Measurements from ENCODE around the gene PRRX2.
"Not testable (repeated sequence)": the region's sequence is repeated elsewhere in the genome, so short reads cannot be mapped to it uniquely, and the experiment has no call there.

The PRRX2 gene

DNA sequence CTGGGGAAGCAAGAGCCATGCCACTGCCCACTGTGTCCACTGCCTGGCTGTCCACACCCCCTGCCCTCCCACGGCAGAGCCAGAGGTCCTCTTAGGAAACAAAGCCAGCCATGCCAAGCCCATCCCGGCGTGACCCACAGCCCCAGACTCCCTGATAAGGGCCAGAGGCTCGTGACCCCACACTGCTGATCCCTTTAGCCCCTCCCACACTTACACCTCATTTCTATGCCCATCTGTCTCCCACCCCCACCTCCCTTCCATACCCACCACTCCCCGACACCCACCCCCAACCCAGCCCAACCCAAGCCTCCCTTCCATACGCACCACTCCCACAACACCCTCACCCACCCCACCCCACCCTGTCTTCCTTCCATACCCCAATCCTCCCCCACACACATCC is 70.1 kb downstream of the PRRX2 start:
- no peak for DNase-seq (ENCODE audit: low spot score)

DNA sequence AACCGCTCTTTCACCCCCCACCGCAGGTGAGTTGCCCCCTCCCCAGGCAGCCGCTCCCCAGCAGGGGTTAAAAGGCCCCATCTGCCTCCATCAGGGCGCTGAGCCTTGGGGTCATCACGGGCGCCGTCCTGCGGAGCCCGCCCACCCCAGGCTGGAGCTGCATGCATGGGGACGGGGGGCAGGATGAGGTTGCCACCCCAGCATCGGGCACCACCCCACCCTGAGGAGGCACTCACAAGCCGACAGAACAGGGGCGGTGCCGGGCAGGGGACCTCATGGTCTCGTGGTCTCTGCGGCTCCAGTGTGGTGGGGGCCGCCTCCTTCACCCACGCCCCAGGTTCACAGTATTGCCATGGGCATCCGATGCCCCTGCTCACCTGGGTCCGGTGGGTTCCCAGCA is 70.9 kb downstream of the PRRX2 start:
- no peak for DNase-seq (ENCODE audit: low spot score)

DNA sequence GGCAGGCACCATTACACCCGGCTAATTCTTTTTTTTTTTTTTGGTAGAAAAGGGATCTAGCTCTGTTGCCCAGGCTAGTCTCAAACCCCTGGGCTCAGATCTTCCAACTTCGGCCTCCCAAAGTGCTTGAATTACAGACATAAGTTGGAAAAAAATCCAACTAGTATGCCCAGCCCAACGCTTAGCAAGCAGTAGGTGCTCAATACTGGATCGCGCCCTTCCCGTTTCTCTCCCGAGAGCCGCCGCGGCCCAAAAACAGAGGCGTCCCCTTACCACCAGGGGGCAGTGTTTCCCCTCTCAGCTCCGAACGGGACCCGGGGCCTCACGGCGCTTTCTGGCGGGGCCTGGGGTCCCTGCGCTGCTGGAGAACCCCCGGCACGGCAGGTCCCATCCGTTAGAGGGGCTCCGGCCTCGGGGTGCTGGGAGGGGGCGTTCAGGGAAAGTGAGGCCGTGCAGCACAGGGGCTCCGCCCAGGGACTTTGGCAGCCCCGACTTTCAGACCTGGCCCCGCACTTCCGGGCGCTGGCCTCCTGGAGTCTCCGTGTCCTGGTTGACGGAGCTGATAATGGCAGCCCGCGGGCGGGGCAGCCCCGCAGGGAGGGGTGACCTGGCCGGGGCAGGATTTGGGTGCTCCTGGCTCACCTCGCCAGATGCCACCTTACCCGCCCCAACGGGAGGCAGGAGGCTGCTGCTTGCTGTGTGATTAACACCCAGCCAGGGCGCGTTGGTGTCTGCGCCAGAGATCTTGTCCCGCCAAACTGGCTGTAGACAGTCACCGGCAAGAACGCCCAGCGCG is 72.2 kb downstream of the PRRX2 start:
- peak; percentile 87 for DNase-seq (ENCODE audit: low spot score)

DNA sequence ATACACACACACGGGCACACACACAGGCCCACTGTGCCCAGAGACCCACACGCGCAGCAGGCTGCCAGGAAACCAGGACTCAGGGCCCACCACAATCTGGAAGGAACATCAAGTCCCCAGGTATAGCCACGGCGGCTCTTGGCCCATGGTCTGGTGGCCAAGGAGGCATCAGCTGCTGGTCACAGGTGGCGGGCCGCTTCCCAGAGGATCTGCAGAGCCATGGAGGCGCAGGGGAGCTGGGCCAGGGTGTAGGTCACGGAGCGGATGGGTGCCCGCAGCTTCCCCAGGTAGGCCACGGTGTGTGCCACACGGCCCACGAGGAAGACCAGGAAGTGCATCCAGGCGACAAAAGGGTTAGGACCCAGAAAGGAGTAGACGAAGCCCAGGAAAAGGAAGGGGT is 74.0 kb downstream of the PRRX2 start:
- no peak for DNase-seq (ENCODE audit: low spot score)

DNA sequence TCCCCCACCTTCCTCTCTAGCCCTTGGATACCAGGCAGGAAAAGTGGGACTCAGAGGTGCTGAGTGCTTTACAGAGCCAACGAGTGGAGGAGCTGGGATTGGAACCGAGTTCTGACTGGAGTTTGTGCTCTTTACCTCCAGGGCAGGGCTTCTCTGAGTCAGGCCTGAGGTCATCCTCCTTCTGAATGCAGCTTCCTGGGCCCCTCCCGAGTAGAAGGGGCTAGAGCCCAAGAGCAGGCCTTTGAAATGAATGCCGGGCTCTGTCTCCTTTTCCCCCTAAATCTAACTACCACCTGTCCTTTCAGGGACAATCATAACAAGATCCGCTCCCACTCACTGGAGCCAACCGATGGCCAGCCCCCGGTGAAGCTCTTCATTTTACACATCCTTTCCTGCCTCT is 74.7 kb downstream of the PRRX2 start:
- no peak for DNase-seq (ENCODE audit: low spot score)

DNA sequence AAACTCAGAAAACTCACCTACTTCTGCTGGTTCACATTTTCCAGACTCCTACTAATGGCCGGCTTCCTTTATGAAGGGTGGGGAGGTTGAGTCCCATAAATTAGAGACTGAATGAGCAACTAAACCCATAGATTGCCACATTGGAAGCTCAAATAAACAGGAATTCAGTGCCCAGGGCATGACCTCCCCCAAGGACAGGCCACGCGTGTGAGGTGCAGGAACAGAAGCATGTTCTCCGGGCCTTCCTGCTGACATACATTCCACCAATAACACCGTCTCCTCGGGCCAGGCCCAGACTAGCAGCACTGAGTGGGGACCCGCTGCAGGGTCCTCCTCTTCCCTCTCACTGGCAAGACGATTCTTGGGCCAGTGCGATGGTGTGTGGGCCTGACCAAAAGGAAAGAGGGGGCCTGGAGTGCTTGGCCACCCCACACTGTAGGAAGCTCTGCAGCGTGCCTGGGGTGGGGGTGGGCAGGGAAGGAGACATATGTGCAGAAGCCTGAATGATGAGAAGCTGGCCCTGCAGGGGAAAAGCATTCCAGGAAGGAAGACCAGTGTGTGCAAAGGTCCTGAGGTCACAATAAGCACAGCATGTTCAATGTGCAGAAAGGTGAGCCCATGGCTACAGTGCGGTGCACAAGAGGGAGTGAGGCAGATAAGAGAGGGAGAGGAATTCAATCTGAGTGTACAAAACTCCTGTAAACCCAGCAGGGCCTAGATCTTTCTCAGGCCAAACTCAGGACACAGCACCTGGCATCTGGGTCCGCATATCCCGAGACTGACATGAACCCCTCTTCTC is 75.4 kb downstream of the PRRX2 start:
- no peak for DNase-seq (ENCODE audit: low spot score)

DNA sequence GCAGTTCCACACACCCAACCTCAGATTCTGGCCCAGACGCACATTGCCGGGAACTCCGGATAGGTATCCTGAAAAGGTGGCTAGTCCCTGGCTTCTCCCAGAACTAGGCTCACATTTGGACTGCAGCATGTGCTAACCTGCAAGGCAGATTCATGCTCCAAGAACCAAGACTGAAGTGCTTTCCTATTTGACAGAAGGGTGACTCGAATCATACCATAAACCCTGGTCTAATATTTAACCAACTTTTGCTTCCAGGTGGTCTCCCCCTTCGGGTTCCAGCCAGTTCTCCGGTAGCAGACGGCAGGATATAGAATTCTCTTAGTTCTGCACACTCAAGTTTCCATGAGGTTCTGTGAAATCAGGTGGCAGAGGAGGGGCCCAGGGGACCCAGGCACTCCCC is 79.8 kb downstream of the PRRX2 start:
- DNase-seq (ENCODE audit: low spot score), result no peak

DNA sequence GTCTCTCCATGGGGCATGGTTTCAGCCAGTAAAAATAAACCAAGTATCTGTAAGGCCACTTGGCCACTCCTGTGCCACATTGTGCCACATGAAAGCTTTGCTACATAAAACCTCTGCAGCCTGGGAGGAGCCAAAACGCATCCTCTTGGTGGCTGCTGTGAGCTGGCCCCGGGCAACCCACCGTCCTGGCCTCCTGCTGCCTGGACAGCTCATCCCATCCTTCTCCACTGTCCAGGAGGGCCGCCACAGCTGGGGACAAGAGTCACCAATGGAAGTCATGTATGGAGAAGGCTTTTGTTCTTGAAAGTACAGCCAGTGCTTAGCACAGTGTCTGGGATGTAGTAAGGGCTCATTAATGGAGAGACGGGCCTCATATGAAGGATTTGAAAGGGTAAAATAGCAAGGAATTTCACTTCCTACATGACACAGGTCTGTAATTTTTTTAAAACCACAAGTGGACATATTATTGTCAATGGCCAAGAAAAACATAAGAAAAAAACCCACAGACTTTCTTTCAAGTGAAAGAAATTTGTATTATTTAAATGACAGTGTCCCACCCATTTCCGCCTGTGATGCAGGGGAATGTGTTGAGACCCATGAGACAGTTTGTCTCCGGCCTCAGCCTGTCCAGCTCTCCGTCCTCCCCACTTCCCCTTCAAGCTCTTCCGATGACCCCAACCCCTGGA is 80.8 kb downstream of the PRRX2 start:
- no peak for DNase-seq (ENCODE audit: low spot score)

DNA sequence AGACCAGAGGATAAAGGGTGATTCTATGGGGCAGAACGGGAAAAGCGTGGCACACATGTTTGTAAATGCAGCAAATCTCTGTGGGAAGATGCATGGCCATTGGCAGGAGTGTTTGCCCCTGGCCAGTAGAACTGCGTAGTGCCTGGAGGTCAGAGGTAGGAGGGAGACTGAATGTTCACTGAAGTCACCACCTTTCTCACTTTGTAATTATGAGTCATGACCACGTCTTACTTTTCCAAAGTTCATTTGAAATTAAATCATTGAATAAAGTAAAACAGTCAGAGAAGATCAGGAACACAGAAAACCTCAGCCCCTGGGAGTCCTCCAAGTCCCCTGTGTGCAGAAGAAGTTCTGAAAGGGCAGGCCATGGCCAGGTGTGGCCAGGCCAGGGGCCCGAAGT is 82.8 kb downstream of the PRRX2 start:
- DNase-seq (ENCODE audit: low spot score), result no peak

DNA sequence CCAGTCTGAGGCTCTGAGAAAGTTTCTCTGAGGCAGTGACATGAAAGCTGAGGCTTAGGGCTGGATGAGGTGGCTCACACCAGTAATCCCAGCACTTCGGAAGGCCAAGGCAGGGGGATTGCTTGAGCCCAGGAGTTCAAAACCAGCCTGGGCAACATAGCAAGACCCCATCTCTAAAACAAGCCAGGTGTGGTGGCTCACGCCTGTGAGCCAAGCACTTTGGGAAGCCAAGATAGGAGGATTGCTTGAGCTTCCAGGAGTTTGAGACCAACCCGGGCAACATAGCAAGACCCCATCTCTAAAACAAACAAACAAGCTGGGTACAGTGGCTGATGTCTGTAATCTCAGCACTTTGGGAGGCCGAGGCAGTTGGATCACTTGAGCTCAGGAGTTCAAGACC is 83.6 kb downstream of the PRRX2 start:
- DNase-seq (ENCODE audit: low spot score), result not testable (repeated sequence)

DNA sequence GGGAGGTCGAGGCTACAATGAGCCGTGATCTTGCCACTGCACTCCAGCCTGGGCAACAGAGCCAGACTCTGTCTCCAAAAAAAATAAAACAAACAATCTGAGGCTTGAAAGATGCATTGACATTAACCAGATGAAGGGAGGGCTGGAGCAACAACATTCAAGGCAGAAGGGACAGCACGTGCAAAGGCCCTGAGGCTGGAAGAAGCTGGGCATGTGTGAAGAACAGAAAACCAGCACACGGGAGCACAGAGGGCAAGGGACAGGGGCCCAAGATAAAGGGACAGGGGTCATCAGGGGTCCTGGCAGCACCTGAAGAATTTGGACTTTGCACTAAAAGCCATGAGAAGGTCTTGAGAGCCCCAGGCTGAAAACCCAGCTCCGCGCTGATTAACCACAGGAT is 84.1 kb downstream of the PRRX2 start:
- no peak for DNase-seq (ENCODE audit: low spot score)

DNA sequence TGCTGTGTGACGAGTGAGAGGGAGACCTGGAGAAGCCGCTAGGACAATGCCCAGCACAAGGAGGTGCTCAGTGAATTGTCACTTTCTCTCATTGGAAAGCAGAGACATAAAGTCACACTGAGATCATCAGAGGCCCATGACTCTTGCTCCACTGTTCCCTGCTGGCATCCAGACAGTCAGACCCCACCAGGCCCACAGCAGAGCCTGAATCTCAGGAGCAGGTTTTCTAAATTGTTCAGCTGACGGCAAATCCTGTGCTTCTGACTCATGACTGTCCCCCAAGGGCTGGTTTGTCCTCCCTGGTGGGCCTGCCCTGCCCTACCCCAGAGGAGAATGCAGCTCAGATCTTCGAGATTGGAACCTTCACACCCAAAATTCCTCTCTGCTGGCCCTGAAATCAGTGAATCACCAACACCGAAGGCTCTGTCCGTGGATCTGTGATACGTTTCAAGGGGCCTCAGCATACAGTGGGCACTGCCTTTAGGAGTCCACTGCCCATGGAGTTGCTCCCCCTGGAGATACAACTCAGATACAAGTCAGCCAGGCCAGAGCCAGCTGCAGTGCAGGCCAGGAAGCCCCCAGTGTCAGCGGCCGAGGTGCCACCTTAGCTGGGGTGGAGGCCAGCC is 84.7 kb downstream of the PRRX2 start:
- DNase-seq (ENCODE audit: low spot score), result no peak

DNA sequence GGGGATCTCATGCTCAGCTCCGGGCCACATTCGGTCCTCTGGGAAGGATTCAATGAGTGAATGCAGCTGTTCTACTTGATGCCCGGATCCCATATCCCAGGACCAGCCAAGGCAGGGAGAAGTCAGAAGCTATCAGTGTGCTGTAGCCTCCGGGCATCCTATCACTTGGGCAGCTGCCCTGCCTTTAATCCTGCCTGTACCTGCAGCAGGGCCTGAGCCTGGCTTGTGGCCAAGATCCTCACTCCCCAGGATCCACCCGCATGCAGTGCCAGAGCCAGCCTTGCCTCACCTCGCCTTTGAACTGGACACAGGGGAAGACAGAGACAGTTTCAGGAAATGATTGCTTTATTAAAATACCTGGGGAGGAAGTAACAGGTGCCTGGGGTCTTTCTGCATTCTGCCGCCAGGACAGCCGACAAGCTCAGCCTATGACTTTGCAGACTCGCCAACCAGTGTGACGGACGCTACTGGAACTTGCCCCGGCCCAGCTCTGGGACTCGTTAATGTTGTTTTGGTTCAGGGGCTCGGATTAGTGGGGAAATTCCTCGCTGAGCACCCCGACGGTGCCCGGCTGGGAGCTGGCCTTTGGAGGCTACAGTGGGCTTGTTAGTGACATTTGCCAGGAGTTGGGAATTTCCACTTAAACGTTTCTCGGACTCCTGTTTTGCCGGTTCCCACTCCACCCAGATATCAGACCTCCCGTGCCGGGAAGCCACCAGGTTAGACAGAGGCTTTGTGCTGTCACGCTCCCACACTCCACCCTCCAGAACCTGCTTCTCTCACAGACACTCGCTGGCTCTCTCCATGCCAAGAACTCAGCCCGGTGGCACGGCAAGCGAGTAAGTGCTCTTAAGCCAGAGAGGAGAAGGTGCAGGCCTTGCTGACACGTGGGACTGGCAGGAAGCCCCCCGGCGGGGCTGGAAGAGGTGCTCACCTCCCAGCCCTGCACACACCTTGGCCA is 86.7 kb downstream of the PRRX2 start:
- no peak for DNase-seq (ENCODE audit: low spot score)

DNA sequence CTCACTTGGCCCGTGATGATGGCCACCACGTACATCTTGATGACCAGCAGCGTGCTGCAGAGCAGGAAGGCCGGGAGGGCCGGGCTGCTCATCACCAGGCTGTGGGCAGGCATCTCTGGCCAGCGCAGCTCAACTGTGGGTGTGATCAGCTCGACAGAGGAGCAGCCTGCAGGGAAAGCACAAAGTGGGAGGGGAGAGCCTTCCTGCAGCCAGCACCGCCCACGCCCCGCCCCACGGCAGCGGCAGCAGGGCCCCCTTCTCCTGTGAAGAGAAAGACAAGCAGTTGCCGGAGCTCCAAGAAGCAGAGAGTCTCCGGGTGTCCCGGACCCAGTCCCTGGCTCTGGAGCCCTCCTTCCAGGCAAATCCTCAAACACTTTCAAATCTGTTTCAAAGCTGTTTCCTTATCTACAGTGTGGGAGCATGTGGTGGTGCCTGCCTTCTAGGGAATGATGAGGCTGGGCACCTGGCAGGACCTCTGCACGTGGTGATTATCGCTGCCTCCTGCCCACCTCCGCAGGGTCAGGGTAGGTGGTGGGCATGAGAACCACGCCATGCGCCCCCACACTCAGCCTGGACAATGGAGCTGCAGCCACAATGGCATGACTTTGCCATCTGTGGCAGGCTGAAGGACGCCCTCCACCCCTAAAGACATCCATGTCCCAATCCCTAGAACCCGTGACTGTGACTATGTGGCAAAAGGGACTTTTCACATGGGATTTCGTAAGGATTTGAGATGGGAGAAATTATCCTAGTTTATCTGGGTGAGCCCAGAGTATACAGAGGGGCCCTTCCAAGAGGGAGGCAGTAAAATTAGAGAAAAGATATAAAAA is 87.7 kb downstream of the PRRX2 start, which contains the start of gene PTGES:
Gene PTGES (minus strand): TSS at position 143 of the 830 bp plus-strand sequence. CDS start 30 bp downstream, at position 113.
- DNase-seq (ENCODE audit: low spot score), result peak; percentile 25

DNA sequence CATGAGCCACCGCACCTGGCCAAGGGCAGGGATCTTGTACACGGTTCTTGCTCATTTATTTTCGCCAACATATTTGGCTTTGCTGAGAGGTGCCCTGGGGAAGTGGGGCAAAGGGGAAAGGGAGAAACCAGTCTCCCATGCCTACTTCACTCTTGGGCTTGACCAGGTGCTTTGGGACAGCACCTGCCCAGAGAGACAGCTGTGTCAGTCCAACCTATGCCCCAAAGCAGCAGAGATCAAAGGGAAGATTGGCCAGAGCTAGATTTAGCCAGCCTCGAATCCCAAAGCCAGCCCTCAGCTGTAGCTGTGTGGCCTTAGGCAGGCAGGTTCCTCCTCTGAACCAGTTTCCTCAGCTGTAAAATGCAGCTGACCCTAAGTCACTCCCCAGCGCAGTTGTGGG is 89.7 kb downstream of the PRRX2 start:
- DNase-seq (ENCODE audit: low spot score), result no peak

DNA sequence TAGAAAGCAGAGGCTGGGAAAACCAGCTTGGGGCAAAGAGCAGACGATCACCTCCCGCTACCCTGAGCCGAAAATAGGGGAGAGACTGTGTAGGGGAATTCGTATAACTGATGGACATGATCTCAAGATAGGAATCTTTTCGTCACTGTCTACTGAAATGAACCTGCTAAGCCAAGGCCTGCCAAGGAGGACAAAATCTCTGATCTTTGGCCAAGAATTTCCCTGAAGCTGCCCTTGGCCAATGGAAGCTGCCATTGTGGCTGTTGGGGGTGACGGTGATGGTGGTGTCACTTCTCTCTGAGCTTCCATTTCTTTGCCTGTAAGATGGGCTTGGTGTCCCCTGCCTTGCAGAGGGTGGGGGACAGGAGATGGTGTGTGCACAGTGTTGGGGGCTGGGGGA is 90.7 kb downstream of the PRRX2 start:
- no peak for DNase-seq (ENCODE audit: low spot score)

DNA sequence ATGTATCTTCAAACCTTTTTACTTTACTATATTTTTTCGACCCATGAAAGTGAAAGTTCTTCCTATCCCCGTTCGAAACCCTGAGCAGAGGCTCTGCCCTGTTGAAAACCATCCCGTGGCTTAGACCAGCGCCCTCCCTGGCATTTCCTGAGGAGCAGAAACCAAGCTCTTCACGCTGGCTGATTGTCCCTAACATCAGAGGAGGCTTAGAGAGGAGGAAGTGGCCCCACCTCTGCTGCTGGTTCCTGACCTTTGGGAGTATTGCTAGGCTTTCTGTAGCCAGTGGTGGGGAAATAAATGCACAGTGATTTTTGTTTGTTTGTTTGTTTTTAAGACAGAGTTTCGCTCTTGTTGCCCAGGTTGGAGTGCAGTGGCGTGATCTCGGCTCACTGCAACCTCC is 91.6 kb downstream of the PRRX2 start:
- no peak for DNase-seq (ENCODE audit: low spot score)

DNA sequence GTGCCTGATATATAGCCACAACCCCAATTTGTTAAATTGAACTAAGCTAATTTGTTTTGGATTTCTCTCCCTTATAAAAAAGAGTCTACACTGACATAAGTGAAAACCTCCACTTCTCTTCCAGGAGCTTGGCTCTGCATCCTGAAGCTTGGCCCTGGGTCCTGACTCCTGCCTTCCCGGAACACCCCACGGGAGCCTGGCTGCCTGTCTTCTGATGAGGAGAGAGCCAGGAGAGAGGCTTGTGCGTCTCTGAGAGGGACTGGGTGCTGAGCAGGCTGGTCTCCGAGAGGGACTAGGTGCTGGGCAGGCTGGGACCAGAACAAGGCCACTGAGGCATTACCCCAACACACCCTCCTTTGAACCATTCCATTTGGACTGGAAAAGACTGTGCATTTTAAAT is 93.9 kb downstream of the PRRX2 start:
- DNase-seq (ENCODE audit: low spot score), result no peak

DNA sequence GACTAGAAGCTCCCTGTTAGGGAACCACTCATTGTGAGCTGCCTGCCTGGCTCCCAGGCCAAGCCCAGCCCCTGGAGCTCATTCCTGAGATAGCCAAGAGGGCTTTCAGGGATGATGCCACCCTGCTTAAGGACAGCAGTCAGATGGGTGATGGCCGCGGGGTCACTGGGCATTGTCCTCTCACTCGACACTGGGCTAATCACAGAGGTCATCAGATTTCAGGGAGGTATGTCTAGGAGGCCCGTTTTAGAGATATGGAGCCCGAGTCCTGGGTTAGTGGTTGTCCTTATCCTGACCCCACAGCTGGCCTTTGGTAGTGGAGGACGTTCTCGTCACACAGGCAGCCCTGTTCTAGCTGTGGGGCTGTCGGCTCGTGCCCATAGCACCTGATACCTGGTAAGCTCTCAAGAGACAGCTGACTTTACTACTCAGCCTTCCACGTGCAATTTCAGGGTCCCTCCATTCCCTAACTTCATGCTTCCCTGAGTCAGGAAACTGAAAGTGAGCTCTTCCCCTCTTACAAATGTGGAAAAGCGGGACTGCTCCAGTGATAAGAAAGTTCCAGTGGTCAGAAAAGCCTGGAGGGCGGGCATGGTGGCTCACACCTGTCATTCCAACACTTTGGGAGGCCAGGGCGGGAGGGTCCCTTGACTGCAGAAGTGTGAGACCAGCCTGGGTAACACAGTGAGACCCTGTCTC is 94.5 kb downstream of the PRRX2 start:
- no peak for DNase-seq (ENCODE audit: low spot score)

DNA sequence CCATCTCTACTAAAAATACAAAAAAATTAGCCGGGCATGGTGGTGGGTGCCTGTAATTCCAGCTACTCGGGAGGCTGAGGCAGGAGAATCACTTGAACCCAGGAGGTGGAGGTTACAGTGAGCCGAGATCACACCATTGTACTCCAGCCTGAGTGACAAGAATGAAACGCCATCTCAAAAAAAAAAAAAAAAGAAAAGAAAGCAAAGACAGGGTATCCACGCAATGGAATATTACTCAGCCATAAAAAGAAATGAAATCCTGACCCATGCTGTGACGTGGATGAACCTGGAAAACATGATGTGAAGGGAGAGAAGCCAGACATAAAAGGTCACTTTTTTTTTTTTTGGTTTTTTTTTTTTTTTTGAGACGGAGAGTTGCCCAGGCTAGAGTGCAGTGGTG is 95.3 kb downstream of the PRRX2 start:
- not testable (repeated sequence) for DNase-seq (ENCODE audit: low spot score)
